Heart right ventricle (tissue), 16 donors: ENCODE data around the gene IQSEC2. TPM values are rescaled to one million over a fixed set of nuclear protein-coding genes. Genes with fewer than 3 reads are reported as not detected.

Experiments
- ATAC-seq, 8 donors: fragments of 200-7000 bp; cut with Tn5 transposase; one replicate each; pipeline ENCODE4 v1.9.1; 2020; ENCODE audit warnings: mild to moderate bottlenecking in 8 of 8, moderate library complexity in 8 of 8, moderate number of reproducible peaks in 1 of 8
- DNase-seq, 2 donors: peaks; one replicate each; pipeline ENCODE4 v3.0.0-alpha.2; 2020
- H3K27ac ChIP-seq, 10 donors: fragments of 200-600 bp; sonication (generic) in 2 of 10; one replicate each; pipeline versions ENCODE4 v1.5.0 to v1.8.0; 2020 to 2022; ENCODE audit warnings: mild to moderate bottlenecking in 3 of 10
- H3K27me3 ChIP-seq, 7 donors: fragments of 200-600 bp; one replicate each; pipeline ENCODE4 v1.8.0; 2021 to 2022; ENCODE audit warnings: mild to moderate bottlenecking in 2 of 7
- H3K36me3 ChIP-seq, 9 donors: fragments of 200-600 bp; sonication (generic) in 1 of 9; one replicate each; pipeline versions ENCODE4 v1.5.0 to v1.8.0; 2020 to 2022; ENCODE audit warnings: mild to moderate bottlenecking in 2 of 9
- H3K4me1 ChIP-seq, 9 donors: fragments of 200-600 bp; sonication (generic) in 1 of 9; one replicate each; pipeline versions ENCODE4 v1.5.0 to v1.8.0; 2020 to 2022; ENCODE audit warnings: mild to moderate bottlenecking in 4 of 9
- H3K4me3 ChIP-seq, 10 donors: fragments of 200-600 bp; sonication (generic) in 2 of 10; one replicate each; pipeline versions ENCODE4 v1.5.0 to v1.8.0; 2020 to 2022; ENCODE audit warnings: mild to moderate bottlenecking in 7 of 10, moderate library complexity in 2 of 10
- H3K9me3 ChIP-seq, 11 donors: fragments of 200-600 bp in 10 of 11; sonication (generic) in 2 of 11; one replicate each; pipeline versions ENCODE4 v1.5.0 to v1.8.0; 2013 to 2022; ENCODE audit warnings: mild to moderate bottlenecking in 2 of 11, control low read depth in 1 of 11, moderate library complexity in 1 of 11
- CTCF ChIP-seq, 9 donors: fragments of 200-600 bp; sonication (generic) in 2 of 9; IDR thresholded peaks; one replicate each; pipeline versions ENCODE4 v1.5.0 to v1.8.0; 2021 to 2022; ENCODE audit warnings: antibody characterized with exemption in 9 of 9, mild to moderate bottlenecking in 5 of 9, moderate library complexity in 1 of 9
- WGBS, 2 donors: extraction: QIAGEN DNeasy Blood & Tissue Kit; methylation state at CpG; one replicate each; pipeline ENCODE4 v1.1.7; 2013; ENCODE audit warnings: inconsistent platforms in 1 of 2; 5-methylcytosine and 5-hydroxymethylcytosine counted together
- intact Hi-C, 10 donors: fragments of 100-400 bp; cut with DNase I; formaldehyde crosslinking; loops; one replicate each; pipeline versions ENCODE4 v1.11.1 to v1.14.2; 2022
- polyA plus RNA-seq, 2 donors: library from polyadenylated mRNA; stranded (reverse); fragments of 200-250 nt; gene quantifications; one replicate each; pipeline ENCODE4 v1.2.3, GENCODE V29; 2013
- total RNA-seq, 10 donors: library from RNA; stranded (reverse); fragmentation: NEBNext Ultra II Directional in 3 of 10; extraction: Animal tissue kit (Norgen Biotek cat#: 25700) in 3 of 10; gene quantifications; one replicate each; pipeline versions ENCODE4 v1.2.1 to v1.2.4, GENCODE V29; 2021 to 2023
- donor health status: Arrhythmogenic right ventricular cardiomyopathy.
- donor health status: ischemic (EF 13 %, LVEDD 7.1; RV severe dilation, severe dysfunction).
- donor health status: healthy with polysubstance abuse.
- donor health status: DM: no; HTN: yes; CAD: no.
- donor health status: DM: no; HTN: no; CAD: no.
- donor health status: ischemic (EF 25% LVEDD 6.9; RV normal size, moderate dysfunction).
- donor health status: ischemic (EF 25% LVEDD 5.7; RV mildly dilated, moderate dysfunction).
- donor health status: healthy.
- donor health status: DM: yes; HTN: yes; CAD: no.
- donor health status: Ischemic cardiomyopathy.
- donor health status: ischemic (EF 35%, LVEDD 5.7; RV mildly dilated, moderate dysfunction).
- donor health status: nonischemic (EF 11% LVEDD 7.7; RV severe dilation, severe dysfunction).
- donor health status: DM: yes; HTN: yes; CAD: no.
- donor health status: PGD.
- donor health status: ischemic (EF 29% LVEDD 5.4; RV normal size, mild dysfunction).
- donor health status: nonischemic (EF 23%, LVEDD 6.1; RV moderate dilation, normal function).

The IQSEC2 gene
- total and polyA plus RNA-seq, 12 donors: 7.9 to 19.4 (median 10.7) TPM

- peak overlapping the region in 6 of 10 donors; percentile 34 to 56 (median 54) for H3K4me3 ChIP-seq
- DNase-seq (no peak), ATAC-seq (no peak)
- no peak for TF ChIP-seq CTCF (IDR thresholded peaks at IDR 0.05)
- peaks cover 6 to 44% (median 20%) of the 10 kb centered on the region in 9 donors for H3K4me1 ChIP-seq
- 63 to 71% methylated on average over 4 to 5 of the region's 5 CpGs for WGBS, 2 donors
- no peaks in the 10 kb centered on the region for H3K36me3 ChIP-seq
- intact Hi-C loops: loop anchor here in 5 of 10 donors (5.0 to 10.0 kb wide), 2 partner anchors 35 to 153 kb away; partner anchors contain the start of gene HSD17B10 (in 4 of the 5)
- H3K27me3 ChIP-seq: peaks cover 0 to 59% (median 0%) of the 10 kb centered on the region in 7 donors
- no peaks in the 10 kb centered on the region for H3K9me3 ChIP-seq
- H3K27ac ChIP-seq: peak overlapping the region in 8 of 10 donors; percentile 23 to 87 (median 76)
Observed at GRCh38 chrX:53281963-53282695, 745 bp upstream of the IQSEC2 start.

DNA sequence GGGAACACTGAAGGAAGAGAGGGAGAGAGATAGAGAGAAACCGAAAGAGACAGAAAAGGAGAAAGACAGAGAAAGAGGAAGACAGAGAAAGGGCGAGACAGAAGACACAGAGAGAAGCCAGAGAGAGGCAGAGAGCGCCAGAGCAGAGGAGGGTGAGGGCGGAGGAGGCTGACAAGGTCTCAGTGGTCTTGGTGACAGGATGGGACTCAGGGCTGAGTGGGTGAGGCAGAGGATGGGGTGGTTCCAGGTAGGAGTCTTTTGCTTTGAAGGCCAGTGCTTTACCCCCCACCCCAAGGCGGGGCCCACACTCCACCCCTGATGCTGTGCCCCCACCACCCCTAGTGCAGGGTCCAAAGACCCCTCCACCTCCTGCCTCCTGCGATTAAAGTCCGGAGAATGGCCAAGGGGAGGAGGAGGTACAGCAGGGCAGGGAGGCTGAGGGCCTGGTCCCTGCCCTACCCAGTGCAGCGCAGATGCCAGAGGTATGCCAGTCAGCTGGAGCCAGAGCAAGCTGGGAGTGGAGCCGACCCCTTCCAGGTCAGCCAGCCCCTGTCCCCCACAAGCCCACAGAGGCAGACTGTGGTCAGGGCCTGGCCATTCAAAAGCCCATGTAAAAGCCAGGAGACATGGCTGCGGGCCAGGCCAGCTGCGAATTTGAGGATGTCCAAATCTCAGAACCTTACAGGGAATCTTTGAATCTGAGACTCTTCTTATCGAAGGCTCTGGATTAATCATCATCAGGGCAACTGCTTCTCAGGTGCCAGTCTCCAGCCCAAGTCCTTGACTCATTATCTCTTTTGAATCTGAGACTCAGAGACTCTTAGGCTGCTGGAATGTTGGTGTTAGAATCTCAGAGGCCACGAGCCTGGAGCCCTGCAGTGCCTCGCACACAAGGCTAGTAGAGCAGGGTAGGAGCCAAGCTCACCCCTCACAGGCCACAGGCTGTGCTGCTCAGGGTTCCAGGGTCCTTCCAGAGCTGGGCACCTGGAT lies 758 bp downstream of the IQSEC2 start:
- peak; percentile 30 to 62 (median 46) for ATAC-seq
- TF ChIP-seq CTCF (IDR thresholded peaks at IDR 0.05): no peak
- peak; percentile 17 to 58 for DNase-seq
- H3K4me1 ChIP-seq: peaks cover 4 to 35% (median 20%) of the 10 kb centered on the region in 9 donors
- intact Hi-C loops: loop anchor here in 5 of 10 donors (5.0 to 10.0 kb wide), 2 partner anchors 37 to 154 kb away; partner anchors contain the start of gene HSD17B10 (in 4 of the 5)
- peaks cover 0 to 59% (median 0%) of the 10 kb centered on the region in 7 donors for H3K27me3 ChIP-seq
- no peaks in the 10 kb centered on the region for H3K9me3 ChIP-seq
- H3K4me3 ChIP-seq: peak overlapping the region in 9 of 10 donors; percentile 7 to 56 (median 51)
- 50 to 52% methylated on average over 13 to 14 of the region's 14 CpGs for WGBS, 2 donors
- no peaks in the 10 kb centered on the region for H3K36me3 ChIP-seq
- peak overlapping the region in 9 of 10 donors; percentile 28 to 87 (median 72) for H3K27ac ChIP-seq

GRCh38 chrX:53279296-53280237 lies 1.8 kb downstream of the IQSEC2 start:
- no peak for DNase-seq
- Histone ChIP-seq H3K36me3 (no peaks in the 10 kb centered on the region), H3K4me3 (peak overlapping the region in 6 of 10 donors; percentile 49 to 56 (median 55)), H3K27ac (no peak overlapping the region), H3K9me3 (no peaks in the 10 kb centered on the region), H3K4me1 (peaks cover 0 to 26% (median 13%) of the 10 kb centered on the region in 9 donors), H3K27me3 (peaks cover 0 to 67% (median 0%) of the 10 kb centered on the region in 7 donors)
- TF ChIP-seq CTCF (IDR thresholded peaks at IDR 0.05): no peak
- no peak for ATAC-seq
- 69 to 73% methylated on average over 13 to 14 of the region's 14 CpGs for WGBS, 2 donors
- intact Hi-C loops: loop anchor here in 5 of 10 donors (5.0 to 10.0 kb wide), 2 partner anchors 38 to 155 kb away; partner anchors contain the start of gene HSD17B10 (in 4 of the 5)
